HG02588 (cell line): ENCODE data around the gene TXK.

ENCODE experiments used
- ATAC-seq: cut with Tn5 transposase; IDR thresholded peaks from one replicate; pipeline ENCODE4 v1.9.1; 2021; ENCODE audit warnings: mild to moderate bottlenecking, moderate library complexity; ENCODE audit not compliant: unreplicated experiment

TXK gene

DNA sequence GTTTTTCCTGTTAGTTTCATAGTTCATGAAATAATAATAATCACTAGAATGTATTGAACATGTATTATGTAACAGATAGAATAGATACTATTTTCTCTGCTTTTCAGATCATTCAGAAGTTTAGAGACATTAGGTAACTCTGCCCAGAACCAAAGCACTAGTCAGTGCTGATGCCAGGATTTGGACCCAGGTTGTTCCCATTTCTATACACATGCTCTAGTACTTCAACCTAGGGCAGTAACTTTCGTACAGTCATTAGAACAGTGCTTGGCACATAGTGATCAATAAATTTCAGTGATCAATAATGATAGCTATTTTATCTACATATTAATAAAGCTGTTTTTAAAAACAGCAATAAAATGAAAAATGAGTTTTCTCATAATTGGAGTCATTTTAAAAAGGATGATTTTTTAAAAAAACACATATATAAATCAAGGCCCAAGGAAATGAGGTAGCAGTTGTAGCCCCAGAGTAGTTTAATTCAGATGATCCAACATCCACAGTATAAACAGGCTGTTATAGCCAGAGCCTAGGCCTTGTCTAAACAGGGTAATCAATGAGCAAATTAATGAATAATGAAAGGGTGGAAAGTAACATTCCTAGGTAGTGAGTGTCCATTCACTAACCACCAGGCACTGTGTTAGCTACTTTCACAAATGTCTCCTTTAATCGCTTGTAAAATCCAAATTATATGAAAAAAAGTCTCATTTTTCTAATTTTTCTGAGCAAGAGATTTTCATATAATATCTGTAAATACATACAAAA, 25.6 kb downstream of the TXK start:
- ATAC-seq = no peak

DNA sequence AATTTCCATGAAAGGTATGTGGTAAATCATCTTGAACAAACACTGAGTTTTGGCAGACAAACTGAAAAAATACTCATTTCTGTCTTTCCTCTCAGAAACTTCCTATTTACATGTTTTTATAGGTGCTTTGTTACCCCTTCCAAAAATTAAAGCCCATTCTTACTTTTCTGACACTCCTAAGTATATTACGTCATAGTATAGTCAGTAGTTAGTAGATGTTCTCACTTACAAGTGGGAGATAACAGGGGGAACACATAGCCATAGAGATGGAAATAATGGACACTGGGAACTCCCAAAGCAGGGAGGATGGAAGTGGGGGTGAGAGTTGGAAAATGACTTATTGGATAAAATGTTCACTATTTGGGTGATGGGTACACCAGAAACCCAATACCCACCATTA, 28.8 kb downstream of the TXK start:
- no peak for ATAC-seq

DNA sequence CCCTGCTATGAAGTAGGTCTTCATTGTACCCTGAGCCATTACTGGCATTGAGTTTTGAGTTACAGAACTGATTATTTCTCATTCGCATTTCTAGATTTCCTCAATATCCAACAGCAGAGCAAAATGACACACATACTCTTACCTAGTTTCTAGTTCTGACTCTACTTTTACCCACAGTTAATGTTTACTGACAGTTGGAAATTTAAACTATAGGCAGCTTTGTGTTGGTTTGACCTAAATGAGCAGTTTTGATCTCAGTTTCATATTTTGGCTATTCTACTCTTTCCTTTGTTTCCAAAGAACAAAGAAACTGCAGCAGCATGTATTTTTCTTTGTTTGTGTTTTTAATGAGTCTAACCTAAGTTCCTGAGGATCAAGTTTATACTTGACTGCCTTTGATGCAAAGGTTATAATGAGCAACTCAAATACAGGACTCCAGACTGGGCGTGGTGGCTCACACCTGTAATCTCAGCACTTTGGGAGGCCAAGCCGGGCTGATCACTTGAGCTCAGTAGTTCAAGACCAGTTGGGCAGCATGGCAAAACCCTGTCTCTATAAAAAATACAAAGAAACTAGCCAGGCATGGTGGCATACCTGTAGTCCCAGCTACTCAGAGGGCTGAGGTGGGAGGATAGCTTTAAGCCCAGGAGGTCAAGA, 30.4 kb downstream of the TXK start:
- no peak for ATAC-seq

DNA sequence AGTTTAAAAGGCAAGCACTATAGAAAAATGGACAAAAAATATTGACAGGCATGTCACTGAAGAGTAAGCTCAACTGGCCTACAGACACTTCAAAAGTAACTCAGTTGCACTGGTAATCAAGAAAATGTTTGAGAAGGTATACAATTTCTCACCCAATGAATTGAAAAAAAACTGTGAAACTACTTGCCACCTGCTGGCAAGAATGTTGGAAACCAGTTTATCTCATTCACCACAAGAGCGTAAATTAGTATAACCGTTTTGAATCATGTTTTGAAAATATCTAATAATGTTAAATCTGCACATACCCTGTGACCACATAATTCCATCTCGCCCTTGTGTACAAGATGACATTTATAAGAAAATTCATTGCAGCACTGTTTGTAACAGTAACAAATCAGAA, 31.7 kb downstream of the TXK start:
- ATAC-seq = no peak

DNA sequence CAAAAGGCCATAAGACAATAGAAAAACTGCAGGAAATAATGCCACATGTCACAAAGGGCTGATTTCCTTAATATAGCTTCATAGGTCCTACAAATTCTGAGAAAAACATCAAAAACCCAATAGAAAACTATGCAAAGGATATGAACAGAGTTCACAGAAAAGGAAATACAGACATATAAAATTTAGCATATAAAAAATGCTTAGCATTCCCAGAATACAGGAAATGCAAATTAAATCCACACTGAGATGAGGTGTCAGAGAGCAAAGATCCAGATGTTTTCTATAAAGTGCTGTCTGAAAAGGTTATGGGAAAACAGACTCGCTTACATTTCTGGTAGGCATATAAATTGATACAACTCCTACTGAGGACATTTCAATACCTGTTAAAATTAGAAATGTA, 33.8 kb downstream of the TXK start:
- ATAC-seq = no peak

DNA sequence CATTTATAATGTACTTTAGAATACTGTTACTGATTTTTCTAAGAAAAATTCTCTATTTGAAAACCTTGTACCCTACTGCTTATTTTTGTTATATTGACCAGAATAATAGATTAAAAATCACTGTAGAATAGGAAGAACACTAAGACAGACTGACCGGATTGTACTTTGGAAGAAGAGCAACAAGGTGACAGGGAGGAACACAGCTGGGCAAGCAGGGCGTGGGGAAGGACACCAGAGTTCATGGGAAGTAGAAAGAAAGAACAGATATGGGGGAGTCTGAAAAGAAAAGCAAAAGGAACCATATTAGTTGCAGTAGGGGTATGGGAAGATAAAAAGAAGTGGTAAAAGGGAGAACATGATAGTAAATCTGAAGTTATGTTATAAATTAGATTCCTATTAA, 38.6 kb downstream of the TXK start:
- ATAC-seq = no peak

DNA sequence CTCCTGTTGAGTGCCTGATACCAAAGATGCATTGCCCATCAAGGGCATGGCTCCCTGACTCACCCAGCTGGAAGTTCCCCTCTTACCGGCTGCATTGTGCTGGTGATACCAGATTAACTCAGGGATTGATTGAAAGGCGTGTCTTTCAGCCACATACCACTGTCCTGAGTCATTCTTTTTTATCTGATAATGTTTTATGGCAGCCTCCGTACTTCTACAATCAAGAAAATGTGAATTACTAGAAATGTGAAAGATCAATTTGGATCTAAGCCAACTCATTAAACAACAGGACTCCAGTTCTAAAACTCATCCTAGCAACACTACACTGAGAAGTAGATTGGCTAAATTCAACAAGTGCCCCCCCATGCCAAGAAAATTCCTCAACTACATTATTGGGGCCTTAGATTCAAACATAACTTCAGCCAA, 40.0 kb downstream of the TXK start:
- no peak for ATAC-seq

DNA sequence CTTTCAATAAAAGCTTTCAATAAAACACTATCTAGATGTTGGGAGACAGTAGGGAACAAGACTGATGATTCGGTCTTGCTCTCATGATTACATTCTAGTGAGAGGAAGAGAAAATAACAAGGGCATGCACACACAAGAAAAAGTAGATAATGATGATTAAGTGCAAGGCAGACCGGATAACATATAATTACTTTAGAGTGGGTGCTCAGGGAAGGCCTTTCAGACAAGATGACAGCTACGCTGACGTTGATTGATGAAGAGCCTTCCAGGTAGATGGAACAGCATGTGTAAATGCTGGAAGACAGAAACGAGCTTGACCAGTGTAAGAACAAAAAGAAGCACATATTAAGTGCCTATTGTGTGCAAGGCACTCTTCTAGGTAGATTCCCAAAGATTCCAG, 43.4 kb downstream of the TXK start:
- no peak for ATAC-seq

DNA sequence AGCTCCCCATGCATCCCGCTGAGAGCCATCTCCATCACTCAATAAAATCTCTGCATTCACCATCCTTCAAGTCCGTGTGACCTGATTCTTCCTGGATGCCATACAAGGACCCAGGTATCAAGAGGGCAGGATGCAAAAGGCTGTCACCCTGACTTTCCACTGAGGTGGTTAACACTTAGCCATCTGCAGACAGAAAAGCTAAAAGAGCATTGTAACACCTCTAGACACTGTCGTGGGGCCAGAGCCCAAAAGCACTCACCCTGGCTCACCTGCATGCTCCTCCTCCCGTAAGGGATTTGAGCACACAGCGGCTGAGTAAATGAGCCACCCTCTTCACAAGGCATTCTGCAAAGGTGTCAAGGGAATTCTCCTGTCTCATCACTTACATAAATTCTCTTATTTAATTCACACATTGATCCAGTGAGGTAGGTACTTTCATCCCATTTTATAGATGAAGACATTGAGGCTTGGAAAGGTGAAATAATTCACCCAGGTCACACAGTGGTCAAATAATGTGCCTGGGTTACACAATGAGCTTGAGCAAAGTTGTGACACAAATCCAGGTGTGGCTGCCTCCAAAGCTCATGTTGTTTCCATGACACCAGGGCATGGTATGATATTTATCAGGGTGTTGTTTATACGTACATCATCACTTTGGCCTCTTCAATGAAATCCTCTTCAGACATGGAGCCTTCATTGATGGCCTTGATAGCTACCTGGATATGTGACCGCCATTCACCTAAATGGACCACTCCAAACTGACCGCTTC, 48.0 kb downstream of the TXK start:
- no peak for ATAC-seq

DNA sequence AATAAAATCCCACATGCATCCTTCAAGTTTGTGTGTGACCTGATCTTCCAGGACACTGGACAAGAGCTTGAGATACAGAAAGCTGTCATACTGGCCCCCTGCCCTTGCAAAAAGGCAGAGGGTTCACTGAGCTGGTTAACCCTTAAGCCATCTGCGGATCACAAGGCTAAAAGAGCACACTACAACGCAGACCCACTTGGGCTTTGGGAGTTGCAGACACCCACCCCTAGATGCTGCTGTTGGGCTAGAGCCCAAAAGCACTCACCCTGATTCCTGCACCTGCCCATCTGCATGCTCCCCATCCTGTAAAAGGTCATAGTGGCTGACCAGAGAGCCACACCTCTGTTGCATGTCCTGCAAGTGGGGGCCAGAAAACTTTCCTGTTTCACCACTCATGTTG, 51.1 kb downstream of the TXK start:
- ATAC-seq = no peak

DNA sequence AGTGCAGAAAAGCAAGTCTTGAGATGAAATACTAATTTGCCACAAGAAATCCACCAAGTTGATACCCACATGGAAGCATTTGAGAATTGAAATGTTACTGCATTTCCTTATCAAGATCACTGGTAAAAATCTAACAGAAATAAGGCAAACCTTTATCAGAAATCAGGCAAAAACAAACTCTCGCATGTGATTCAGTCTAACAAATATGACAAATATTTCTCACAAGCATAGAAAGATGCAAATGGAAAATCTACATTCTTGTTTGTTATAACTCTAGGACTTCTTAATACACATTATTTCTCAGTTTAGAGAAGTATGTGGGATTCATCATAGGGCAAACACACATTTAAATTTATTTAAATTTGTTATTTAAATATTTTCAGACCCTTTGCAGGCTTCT, 52.9 kb downstream of the TXK start:
- ATAC-seq = no peak

DNA sequence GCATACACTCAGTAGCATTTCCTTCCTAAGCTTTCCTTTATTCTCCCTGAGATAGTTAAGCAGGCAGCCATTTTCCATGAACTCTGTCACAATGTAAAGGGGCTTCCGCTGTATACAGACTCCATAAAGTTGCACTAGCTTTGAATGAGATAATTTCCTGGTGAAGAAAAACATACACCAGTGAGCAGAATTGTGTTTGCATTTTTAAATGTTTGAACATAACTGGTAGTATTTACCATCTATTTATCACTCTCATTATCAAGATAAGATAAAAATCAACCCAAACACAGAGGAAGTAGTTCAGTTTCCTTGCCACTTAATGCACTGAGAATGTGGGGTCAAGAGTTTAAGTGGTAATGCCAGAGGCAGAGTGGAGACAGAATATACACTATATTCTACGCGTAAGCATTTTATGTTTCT, 54.1 kb downstream of the TXK start:
- no peak for ATAC-seq

DNA sequence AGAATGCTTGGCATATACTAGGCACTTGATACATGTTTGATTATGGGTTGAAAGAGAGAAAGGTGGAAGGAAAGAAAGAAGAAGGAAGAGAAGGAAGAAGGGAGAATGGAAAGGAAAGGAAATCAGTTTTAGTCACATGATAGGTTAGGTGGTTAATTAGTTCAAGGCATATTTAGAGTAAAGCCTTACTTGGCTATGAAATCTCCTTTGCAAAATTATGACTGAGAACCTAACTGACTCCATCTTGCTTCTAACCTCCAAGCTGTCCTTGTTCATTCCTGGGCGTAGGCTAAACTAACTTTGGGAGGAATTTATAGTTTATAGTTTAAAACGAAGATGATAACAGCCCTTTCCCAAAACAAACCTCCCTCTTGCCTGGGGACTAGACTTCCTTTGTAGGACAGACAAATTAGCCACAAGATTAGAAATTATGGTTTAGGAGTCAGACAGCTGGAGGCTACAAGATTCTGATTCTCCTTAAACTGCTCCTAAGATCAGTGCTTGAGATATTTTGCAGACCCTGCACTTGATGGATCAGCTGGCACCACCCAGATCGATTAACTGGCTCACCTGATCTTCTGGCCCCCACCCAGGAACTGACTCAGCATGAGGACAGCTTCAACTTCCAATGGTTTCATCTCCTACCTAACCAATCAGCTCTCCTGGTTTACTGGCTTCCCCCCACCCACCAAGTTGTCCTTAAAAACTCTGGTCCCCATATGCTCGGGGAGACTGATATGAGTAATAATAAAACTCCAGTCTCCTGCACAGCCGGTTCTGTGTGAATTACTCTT, 55.0 kb downstream of the TXK start:
- ATAC-seq = no peak

DNA sequence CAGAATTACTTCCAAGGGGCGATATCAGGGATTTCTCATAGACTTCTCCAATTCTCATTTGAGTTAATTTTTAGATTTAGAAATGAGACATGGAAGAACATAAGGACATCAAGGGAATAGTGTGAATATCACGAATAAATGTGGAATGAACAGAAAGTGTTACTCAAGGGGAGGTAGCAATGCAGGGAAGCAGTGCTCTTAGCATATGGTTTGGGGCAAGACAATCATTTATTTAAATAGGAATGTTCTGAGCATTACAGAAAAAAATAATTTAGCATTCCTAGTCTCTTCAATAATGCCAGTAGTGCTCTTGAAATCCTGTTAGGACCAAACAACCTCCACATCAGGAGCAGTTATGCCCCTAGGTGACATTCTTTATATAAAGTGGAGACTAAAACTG, 55.6 kb downstream of the TXK start:
- ATAC-seq = no peak

DNA sequence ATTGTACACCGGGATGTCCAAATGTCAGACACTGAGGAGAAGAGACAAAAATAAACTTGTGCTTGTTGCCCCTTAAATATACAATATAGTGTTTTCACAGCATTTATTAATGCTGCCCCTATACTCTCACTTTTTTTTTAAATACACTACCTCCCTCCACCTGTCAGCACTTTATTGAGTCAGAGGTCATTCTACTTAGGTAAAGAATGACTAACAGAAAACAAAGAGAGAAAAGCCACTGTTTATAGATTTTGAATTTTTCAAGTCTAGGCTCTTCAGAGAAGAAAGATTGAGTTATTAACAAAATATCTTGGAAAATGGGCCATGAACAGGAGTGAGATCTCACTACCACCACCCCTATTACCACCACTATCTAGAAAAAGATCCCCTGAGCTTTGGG, 59.4 kb downstream of the TXK start:
- no peak for ATAC-seq

DNA sequence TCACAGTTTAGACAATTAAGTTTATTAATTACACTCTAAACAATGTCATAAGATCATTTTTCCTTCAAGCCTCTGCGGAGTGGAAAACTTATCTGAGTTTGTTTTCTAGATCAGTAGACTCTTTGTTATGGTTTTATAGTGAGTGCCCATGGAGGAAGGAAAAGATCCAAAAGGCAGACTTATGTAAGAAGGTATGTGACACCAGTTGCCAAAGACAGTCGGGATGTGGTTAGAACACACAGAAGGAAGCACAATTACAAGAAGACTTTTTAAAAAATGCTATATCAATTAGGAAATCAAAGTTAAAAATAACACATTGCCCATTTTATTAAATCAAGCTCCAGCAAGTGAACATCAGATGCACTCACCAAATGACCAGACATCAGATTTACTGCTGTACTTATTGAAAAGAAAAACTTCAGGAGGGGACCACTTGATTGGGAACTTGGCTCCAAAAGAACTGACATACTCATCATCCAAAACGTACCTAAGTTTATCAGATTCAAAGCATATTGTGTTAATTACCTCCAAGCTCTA, 60.4 kb downstream of the TXK start:
- ATAC-seq = no peak

DNA sequence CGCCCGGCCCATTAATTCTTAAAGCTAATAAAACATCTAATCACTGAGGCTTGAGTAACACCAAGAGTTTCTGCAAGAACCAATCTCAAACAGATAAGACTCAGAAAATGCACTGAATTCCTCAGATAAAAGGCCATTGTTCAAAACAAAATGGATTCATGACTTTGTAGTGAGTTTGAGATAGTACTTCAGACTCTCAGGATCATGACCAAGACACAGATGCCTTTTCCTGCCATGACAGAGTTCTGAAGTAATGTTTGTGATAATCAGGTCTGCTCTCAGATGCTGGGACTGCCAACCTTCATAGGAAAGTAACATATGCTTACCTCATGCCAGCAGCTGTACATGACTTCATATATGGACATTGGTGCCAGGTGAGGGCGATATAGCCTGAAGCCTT, 62.9 kb downstream of the TXK start:
- no peak for ATAC-seq

DNA sequence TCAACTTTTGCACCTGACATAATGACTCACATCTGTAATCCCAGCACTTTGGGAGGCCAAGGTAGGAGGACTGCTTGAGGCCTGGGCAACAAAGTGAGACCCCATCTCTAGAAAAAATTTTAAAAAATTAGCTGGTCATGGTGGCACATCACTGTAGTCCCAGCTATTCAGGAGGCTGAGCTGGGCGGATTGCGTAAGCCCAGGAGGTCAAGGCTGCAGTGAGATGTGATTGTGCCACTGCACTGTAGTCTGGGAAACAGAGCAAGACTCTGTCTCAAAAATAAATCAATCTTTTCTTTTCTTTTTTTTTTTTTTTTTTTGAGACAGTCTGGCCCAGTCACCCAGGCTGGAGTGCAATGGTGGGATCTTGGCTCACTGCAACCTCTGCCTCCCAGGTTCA, 65.0 kb downstream of the TXK start:
- no peak for ATAC-seq

DNA sequence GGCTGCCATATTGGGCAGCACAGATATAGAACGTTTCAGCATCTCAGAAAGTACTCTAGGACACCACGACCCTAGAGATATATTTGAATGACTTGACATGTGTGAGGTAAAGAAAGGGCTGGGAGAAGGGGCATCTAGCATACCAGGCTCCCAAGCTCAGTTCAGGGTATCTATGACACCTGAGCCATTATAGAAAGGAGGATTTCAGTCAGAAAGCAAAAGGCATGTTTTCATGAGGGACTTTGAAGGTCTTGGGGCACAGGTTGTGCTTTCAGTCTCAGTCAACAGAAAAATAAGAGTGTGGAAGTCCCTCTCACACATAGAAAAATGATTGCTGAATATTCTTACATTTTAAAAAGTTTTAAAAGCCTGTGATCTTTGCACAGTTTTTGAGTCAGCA, 65.9 kb downstream of the TXK start:
- ATAC-seq = no peak

DNA sequence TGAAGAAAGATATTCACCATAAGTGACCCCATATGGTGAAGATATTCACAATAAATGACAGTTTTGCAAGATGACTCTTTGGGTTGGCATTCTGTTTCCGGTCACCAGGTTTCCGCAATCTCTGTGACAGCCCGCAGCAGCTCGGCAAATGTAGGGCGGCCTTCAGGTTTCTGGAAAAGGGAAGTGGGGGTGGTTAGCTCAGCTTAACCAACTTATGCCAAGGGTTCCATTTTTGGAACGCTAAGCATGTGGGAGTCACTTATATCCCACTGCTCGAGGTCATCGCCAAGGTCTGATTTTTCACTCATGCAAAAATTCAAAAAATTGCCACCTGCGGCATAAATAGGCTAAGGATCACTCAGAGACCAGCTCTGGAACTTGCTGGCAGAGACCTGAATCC, 66.5 kb downstream of the TXK start:
- ATAC-seq = no peak

DNA sequence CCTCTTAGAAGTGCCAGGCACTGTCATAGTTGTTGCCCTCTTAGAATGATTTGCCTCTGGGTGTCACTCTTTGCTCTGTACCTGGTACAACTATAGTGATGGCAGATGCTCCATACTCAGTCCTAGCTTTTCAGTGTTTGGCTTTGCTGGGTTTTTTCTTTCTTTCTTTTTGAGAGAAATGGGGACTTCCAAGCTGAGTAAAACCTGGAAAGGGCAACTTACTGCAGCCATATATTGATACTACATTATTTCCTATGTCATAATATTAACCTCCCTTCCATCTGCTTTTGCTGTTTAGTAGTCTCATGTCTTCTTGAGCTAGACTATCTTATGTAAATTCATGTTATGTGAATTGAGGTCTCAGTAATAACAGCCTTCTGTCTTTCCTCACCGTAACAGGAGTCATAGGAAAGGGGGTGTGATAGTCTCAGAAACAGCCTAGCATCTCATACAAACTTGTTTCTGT, 68.4 kb downstream of the TXK start:
- ATAC-seq = peak; percentile 61
